ENCODE measurements around the gene TRIM33. TPM values are rescaled to one million over a fixed set of nuclear protein-coding genes. Genes with fewer than 3 reads are reported as not detected.
"Not testable (repeated sequence)": the region's sequence is repeated elsewhere in the genome, so short reads cannot be mapped to it uniquely, and the experiment has no call there.

TRIM33 gene
- total and polyA plus RNA-seq, 2 experiments from 2014 or later, result 50.3 to 51.1 TPM

GRCh38 chr1:114418948-114419347, 92.1 kb downstream of the TRIM33 start:
- not testable (repeated sequence) for H3F3A ChIP-seq (replicated peaks; ENCODE audit: low read depth); H3K27ac ChIP-seq (ENCODE audit: low read depth); H3K27me3 Mint-ChIP-seq (ENCODE audit: insufficient read depth, low read depth, poor library complexity); H3K4me2 ChIP-seq; H4K20me1 ChIP-seq (replicated peaks; ENCODE audit: insufficient read depth); H3K4me1 Mint-ChIP-seq; H3K9me3 Mint-ChIP-seq; ATAC-seq; H3K9me2 ChIP-seq (ENCODE audit: insufficient read depth); H3K27me3 ChIP-seq (ENCODE audit: insufficient read depth); H2AFZ ChIP-seq; DNase-seq (ENCODE audit: low spot score); H3K4me1 ChIP-seq (ENCODE audit: insufficient read depth); H3K27ac Mint-ChIP-seq; H3K4me3 ChIP-seq; H3K4me3 Mint-ChIP-seq; H3K79me2 ChIP-seq (replicated peaks; ENCODE audit: insufficient read depth)
- peaks cover 14% of the 10 kb centered on the region; the same call in 1 of the 2 replicates for H3K36me3 ChIP-seq (ENCODE audit: insufficient read depth)
- peaks cover 58% of the 10 kb centered on the region for H3K36me3 Mint-ChIP-seq (ENCODE audit: low read depth)

DNA sequence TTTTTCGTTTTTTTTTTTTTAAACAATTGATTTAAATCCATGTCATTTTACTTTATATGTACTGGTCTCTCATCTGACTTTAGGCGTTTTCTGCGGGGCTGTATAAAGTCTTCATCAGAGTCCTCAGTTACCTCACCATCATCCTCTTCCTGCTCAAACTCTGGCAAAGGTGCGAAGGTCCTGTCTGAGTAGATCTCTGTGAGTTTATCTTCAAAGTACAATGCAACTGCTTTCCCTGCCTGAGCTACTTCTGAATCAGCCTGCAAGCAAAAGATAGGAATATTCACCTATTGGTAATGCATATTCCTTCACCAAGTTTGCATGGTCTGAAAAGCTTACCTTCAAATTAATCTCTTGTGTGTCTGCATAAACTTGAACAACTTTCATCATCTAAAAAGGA, 113.4 kb downstream of the TRIM33 start:
- ATAC-seq (no peak), DNase-seq (ENCODE audit: low spot score) (no peak)
- no peaks in the 10 kb centered on the region for H3K27me3 Mint-ChIP-seq (ENCODE audit: insufficient read depth, low read depth, poor library complexity)
- Histone ChIP-seq H3K36me3 (ENCODE audit: insufficient read depth) (peaks cover 22% of the 10 kb centered on the region; the same call in 1 of the 2 replicates), H3K27me3 (ENCODE audit: insufficient read depth) (no peaks in the 10 kb centered on the region), H3K79me2 (replicated peaks; ENCODE audit: insufficient read depth) (no peaks in the 10 kb centered on the region), H3K9me2 (ENCODE audit: insufficient read depth) (no peaks in the 10 kb centered on the region), H3F3A (replicated peaks; ENCODE audit: low read depth) (no peaks in the 10 kb centered on the region), H3K4me2 (no peak overlapping the region), H3K4me1 (ENCODE audit: insufficient read depth) (no peaks in the 10 kb centered on the region), H3K27ac (ENCODE audit: low read depth) (no peak overlapping the region), H4K20me1 (replicated peaks; ENCODE audit: insufficient read depth) (no peaks in the 10 kb centered on the region), H2AFZ (no peak overlapping the region), H3K4me3 (no peak overlapping the region)
- H3K4me1 Mint-ChIP-seq, result no peaks in the 10 kb centered on the region
- H3K36me3 Mint-ChIP-seq (ENCODE audit: low read depth), result peaks cover 46% of the 10 kb centered on the region
- no peak overlapping the region for H3K4me3 Mint-ChIP-seq
- H3K27ac Mint-ChIP-seq, result no peak overlapping the region
- TF ChIP-seq ZNF462 (CRISPR knock-in tag; IDR thresholded peaks at IDR 0.05) (no peak), NANOG (IDR thresholded peaks at IDR 0.05; ENCODE audit: borderline replicate concordance) (no peak), ZNF331 (CRISPR knock-in tag; IDR thresholded peaks at IDR 0.05; ENCODE audit: low read depth) (no peak), ETS1 (IDR thresholded peaks at IDR 0.05) (no peak), CTCF (conservative IDR thresholded peaks at IDR 0.05; ENCODE audit: low read depth in 2 of 2) (no peak), ZNF114 (CRISPR knock-in tag; IDR thresholded peaks at IDR 0.05) (no peak), JUNB (IDR thresholded peaks at IDR 0.05; ENCODE audit: unreplicated experiment) (no peak)
- TF ChIP-seq, protein P1, sequence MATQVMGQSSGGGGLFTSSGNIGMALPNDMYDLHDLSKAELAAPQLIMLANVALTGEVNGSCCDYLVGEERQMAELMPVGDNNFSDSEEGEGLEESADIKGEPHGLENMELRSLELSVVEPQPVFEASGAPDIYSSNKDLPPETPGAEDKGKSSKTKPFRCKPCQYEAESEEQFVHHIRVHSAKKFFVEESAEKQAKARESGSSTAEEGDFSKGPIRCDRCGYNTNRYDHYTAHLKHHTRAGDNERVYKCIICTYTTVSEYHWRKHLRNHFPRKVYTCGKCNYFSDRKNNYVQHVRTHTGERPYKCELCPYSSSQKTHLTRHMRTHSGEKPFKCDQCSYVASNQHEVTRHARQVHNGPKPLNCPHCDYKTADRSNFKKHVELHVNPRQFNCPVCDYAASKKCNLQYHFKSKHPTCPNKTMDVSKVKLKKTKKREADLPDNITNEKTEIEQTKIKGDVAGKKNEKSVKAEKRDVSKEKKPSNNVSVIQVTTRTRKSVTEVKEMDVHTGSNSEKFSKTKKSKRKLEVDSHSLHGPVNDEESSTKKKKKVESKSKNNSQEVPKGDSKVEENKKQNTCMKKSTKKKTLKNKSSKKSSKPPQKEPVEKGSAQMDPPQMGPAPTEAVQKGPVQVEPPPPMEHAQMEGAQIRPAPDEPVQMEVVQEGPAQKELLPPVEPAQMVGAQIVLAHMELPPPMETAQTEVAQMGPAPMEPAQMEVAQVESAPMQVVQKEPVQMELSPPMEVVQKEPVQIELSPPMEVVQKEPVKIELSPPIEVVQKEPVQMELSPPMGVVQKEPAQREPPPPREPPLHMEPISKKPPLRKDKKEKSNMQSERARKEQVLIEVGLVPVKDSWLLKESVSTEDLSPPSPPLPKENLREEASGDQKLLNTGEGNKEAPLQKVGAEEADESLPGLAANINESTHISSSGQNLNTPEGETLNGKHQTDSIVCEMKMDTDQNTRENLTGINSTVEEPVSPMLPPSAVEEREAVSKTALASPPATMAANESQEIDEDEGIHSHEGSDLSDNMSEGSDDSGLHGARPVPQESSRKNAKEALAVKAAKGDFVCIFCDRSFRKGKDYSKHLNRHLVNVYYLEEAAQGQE (IDR thresholded peaks at IDR 0.05; ENCODE audit: unreplicated experiment), result no peak
- no peaks in the 10 kb centered on the region for H3K9me3 Mint-ChIP-seq

Measured in GM23338 (cell line).